ENCODE data around the gene COX19. TPM values are rescaled to one million over a fixed set of nuclear protein-coding genes. Genes with fewer than 3 reads are reported as not detected.
A peak's percentile ranks its signal among the peaks of the same experiment; 100 is the strongest.

The COX19 gene
- total RNA-seq, 1 donor from 2014 or later, result 20.3 TPM

- Mint-ChIP-seq H3K4me3 (ENCODE audit: low read depth) (no peak overlapping the region), H3K36me3 (ENCODE audit: insufficient read depth) (peaks cover 15% of the 10 kb centered on the region), H3K9me3 (ENCODE audit: low read depth) (no peaks in the 10 kb centered on the region), H3K27ac (no peak overlapping the region), H3K27me3 (no peaks in the 10 kb centered on the region), H3K4me1 (ENCODE audit: low read depth) (peaks cover 15% of the 10 kb centered on the region)
- no peak for DNase-seq (ENCODE audit: low spot score, unreplicated experiment)
- TF ChIP-seq CTCF (IDR thresholded peaks at IDR 0.05; ENCODE audit: unreplicated experiment), result no peak
Observed at GRCh38 chr7:972110-972509, 3.2 kb downstream of the COX19 start.

- DNase-seq (ENCODE audit: low spot score, unreplicated experiment), result no peak
- H3K4me1 Mint-ChIP-seq (ENCODE audit: low read depth), result peaks cover 7% of the 10 kb centered on the region
- H3K36me3 Mint-ChIP-seq (ENCODE audit: insufficient read depth), result peaks cover 16% of the 10 kb centered on the region
- H3K27me3 Mint-ChIP-seq, result no peaks in the 10 kb centered on the region
- peak overlapping the region; percentile 25 for H3K27ac Mint-ChIP-seq
- H3K4me3 Mint-ChIP-seq (ENCODE audit: low read depth), result no peak overlapping the region
- H3K9me3 Mint-ChIP-seq (ENCODE audit: low read depth), result no peaks in the 10 kb centered on the region
- no peak for TF ChIP-seq CTCF (IDR thresholded peaks at IDR 0.05; ENCODE audit: unreplicated experiment)
Observed at GRCh38 chr7:970744-971143, 4.6 kb downstream of the COX19 start.

- Mint-ChIP-seq H3K27ac (no peak overlapping the region), H3K27me3 (no peaks in the 10 kb centered on the region), H3K9me3 (ENCODE audit: low read depth) (no peaks in the 10 kb centered on the region), H3K36me3 (ENCODE audit: insufficient read depth) (peaks cover 16% of the 10 kb centered on the region), H3K4me1 (ENCODE audit: low read depth) (peaks cover 6% of the 10 kb centered on the region), H3K4me3 (ENCODE audit: low read depth) (no peak overlapping the region)
- DNase-seq (ENCODE audit: low spot score, unreplicated experiment), result no peak
- TF ChIP-seq CTCF (IDR thresholded peaks at IDR 0.05; ENCODE audit: unreplicated experiment), result no peak
Observed at GRCh38 chr7:969403-969802, 5.9 kb downstream of the COX19 start.

- Mint-ChIP-seq H3K9me3 (ENCODE audit: low read depth) (no peaks in the 10 kb centered on the region), H3K27me3 (no peaks in the 10 kb centered on the region), H3K4me3 (ENCODE audit: low read depth) (no peak overlapping the region), H3K36me3 (ENCODE audit: insufficient read depth) (peaks cover 16% of the 10 kb centered on the region), H3K27ac (peak overlapping the region; percentile 80), H3K4me1 (ENCODE audit: low read depth) (peaks cover 3% of the 10 kb centered on the region)
- DNase-seq (ENCODE audit: low spot score, unreplicated experiment), result no peak
- TF ChIP-seq CTCF (IDR thresholded peaks at IDR 0.05; ENCODE audit: unreplicated experiment), result no peak
Observed at GRCh38 chr7:968205-969105, 6.9 kb downstream of the COX19 start.

GRCh38 chr7:967361-968082 lies 7.8 kb downstream of the COX19 start:
- H3K9me3 Mint-ChIP-seq (ENCODE audit: low read depth), result no peaks in the 10 kb centered on the region
- DNase-seq (ENCODE audit: low spot score, unreplicated experiment), result no peak
- H3K27ac Mint-ChIP-seq, result peak overlapping the region; percentile 80
- peaks cover 2% of the 10 kb centered on the region for H3K4me1 Mint-ChIP-seq (ENCODE audit: low read depth)
- H3K36me3 Mint-ChIP-seq (ENCODE audit: insufficient read depth), result peaks cover 16% of the 10 kb centered on the region
- no peak overlapping the region for H3K4me3 Mint-ChIP-seq (ENCODE audit: low read depth)
- TF ChIP-seq CTCF (IDR thresholded peaks at IDR 0.05; ENCODE audit: unreplicated experiment), result no peak
- H3K27me3 Mint-ChIP-seq, result no peaks in the 10 kb centered on the region
